Fibroblast of pulmonary artery (primary cell): ENCODE data around the gene CSHL1.
A peak's percentile ranks its signal among the peaks of the same experiment; 100 is the strongest.
"Not testable (repeated sequence)": the region's sequence is repeated elsewhere in the genome, so short reads cannot be mapped to it uniquely, and the experiment has no call there.

Experiments used
- DNase-seq: peaks from one replicate; pipeline ENCODE4 v3.0.0-alpha.2; 2010; ENCODE audit warnings: low read depth
- H3K4me3 ChIP-seq: replicated peaks from 2 replicates; pipeline ENCODE4 v1.5.1; 2011; ENCODE audit warnings: low read depth, mild to moderate bottlenecking, control low read depth, low read length, moderate library complexity
- TF ChIP-seq, protein P1 (sequence below): IDR thresholded peaks from 2 replicates; pipeline ENCODE4 v1.5.1; 2011; ENCODE audit warnings: mild to moderate bottlenecking, control low read depth, low read length, inconsistent platforms; ENCODE audit errors: missing control alignments

The CSHL1 gene

DNA sequence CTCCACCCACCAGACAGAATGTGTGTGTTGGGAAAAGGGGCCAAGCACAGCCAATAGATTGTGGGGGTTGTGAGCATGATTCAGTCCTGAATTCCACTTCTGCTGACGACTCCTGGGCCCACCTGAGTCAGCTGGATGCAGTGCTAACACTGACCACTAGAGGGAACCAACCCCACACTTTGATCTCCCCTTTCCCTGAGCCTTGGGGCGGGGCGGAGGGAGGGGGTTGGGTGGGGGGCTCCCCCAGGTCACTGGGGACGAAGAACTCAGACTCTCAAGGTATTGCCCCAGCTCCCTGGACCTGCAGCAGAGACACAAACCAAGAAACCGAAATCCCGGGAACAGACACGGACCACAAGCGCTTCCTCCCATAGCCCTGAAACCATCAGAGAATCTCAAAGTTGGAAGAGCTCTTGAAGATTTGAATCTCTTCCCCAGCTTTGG, 621 bp upstream of the CSHL1 start:
- DNase-seq: peak; percentile 30

GRCh38 chr17:63910096-63910495, 962 bp downstream of the CSHL1 start:
- no peak overlapping the region for H3K4me3 ChIP-seq
- DNase-seq: no peak
- TF ChIP-seq, protein P1, sequence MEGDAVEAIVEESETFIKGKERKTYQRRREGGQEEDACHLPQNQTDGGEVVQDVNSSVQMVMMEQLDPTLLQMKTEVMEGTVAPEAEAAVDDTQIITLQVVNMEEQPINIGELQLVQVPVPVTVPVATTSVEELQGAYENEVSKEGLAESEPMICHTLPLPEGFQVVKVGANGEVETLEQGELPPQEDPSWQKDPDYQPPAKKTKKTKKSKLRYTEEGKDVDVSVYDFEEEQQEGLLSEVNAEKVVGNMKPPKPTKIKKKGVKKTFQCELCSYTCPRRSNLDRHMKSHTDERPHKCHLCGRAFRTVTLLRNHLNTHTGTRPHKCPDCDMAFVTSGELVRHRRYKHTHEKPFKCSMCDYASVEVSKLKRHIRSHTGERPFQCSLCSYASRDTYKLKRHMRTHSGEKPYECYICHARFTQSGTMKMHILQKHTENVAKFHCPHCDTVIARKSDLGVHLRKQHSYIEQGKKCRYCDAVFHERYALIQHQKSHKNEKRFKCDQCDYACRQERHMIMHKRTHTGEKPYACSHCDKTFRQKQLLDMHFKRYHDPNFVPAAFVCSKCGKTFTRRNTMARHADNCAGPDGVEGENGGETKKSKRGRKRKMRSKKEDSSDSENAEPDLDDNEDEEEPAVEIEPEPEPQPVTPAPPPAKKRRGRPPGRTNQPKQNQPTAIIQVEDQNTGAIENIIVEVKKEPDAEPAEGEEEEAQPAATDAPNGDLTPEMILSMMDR: no peak

More for the DNA sequence above, 621 bp upstream of the CSHL1 start:
- TF ChIP-seq, protein P1: peak; percentile 62
- no peak overlapping the region for H3K4me3 ChIP-seq

- not testable (repeated sequence) for H3K4me3 ChIP-seq, DNase-seq
Measured at GRCh38 chr17:63909586-63909985, 1.5 kb downstream of the CSHL1 start.

GRCh38 chr17:63907161-63907778, 3.8 kb downstream of the CSHL1 start:
- TF ChIP-seq, protein P1: peak; percentile 12
- peak; percentile 16 for DNase-seq
- not testable (repeated sequence) for H3K4me3 ChIP-seq

DNA sequence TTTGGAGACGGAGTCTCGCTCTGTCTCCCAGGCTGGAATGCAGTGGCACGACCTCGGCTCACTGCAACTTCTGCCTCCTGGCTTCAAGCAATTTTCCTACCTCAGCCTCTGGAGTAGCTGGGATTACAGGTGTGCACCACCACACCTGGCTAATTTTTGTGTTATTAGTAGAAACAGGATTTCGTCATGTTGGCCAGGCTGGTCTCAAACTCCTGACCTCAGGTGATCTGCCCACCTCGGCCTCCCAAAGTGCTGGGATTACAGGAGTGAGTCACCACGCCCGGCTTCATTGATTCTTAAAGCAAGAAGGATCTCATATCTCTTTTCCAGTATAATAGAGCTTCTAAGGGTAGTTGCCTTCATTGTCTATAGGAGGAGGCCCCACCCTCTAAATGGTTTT, 6.3 kb downstream of the CSHL1 start:
- H3K4me3 ChIP-seq, DNase-seq: not testable (repeated sequence)

- DNase-seq: peak; percentile 18
- TF ChIP-seq, protein P1: peak; percentile 28
- not testable (repeated sequence) for H3K4me3 ChIP-seq
Measured at GRCh38 chr17:63903787-63904201, 7.3 kb downstream of the CSHL1 start.

DNA sequence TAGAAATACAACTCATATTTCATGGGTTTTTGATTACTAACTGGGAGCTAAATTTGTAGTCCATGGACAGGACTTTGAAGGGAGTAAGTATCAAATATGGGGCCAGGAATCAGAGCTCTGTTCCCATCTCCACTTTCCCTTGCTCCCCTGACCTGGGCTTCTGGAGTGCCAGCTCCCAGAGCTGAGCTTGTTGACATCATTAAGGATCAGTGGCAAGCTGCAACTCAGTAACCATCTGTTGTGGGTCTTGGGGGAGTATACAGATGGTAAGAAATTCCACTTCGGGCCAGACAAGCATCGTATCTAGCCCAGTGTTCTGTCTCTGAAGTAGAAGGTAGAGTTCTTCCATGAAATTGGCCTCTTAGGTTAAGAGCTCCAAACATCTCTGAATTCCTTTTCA, 9.1 kb downstream of the CSHL1 start:
- DNase-seq, H3K4me3 ChIP-seq: not testable (repeated sequence)

DNA sequence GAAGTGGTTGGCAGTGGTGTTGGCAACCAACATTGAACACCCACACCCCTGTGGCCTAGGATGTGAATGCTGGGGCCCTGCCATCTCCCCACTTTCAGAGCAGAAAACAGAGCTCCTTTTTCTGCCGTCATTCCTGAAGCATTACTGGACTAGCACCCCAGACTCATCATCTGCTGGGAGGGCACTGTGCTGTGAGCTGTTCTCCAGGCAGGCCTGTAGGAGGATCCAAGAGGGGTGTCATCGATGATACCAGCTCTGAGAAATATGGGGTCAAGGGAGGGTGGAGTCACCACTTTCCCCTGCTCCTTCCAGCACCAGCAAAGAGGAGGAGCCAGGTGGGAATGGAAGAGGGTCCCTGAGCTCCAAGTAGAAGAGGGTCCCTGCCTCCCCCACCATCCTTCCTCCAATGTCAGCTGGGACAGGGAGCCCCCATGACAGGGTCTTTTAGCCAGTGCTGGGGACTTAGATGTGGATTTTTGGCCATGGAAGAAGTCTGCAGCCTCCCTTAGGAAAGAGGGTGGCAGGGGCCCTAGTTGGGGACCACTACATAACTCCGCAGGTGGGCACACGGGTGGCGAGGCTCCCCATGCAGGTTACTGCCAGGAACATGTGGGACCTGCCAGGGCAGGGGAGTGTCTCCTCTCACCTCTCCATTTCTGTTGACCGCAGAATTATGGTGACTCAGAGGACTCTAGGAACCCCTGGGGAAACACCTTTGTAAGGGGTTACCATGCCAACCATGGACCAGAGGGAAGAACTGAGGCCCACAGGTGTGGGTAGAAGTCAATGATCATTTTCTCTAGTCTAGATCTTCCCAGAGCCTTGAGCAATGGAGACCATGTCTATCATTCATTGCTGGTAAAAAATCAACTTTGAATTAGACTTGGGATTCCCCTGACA, 11.9 kb downstream of the CSHL1 start:
- not testable (repeated sequence) for H3K4me3 ChIP-seq, DNase-seq

DNA sequence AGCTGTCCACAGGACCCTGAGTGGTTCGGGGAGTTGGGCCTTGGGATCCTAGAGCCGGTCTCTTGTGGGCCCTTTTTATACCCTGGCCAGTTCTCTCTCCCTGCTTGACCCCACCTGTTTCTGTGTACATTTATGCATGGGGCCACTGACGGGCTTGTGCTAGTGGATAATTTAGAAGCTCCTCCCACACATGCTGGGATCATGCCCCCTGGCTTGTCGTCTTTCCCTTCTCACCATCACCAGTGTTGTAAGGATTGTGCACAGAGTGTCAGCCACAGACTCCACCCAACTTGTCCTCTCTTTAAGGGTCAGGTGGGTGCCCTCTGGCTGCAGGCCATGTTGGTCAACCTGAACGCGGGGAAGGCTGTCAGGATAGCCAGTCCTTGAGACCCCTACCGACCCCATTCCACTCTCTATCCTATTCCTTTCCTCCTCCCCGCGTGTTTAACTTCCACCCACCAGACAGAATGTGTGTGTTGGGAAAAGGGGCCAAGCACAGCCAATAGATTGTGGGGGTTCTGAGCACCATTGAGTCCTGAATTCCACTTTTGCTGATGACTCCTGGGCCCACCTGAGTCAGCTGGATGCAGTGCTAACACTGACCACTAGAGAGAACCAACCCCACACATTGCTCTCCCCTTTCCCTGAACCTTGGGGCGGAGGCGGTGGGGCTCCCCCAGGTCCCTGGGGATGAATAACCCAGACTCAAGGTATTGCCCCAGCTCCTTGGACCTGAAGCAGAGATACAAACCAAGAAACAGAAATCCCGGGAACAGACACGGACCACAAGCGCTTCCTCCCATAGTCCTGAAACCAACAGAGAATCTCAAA, 14.3 kb downstream of the CSHL1 start, which contains the start of gene CSH1:
Gene CSH1 (minus strand): TSS at position 51 of the 831 bp plus-strand sequence. CDS start 63 bp downstream, outside the sequence.
- DNase-seq, H3K4me3 ChIP-seq: not testable (repeated sequence)

- DNase-seq, H3K4me3 ChIP-seq: not testable (repeated sequence)
Measured at GRCh38 chr17:63894821-63895220, 16.2 kb downstream of the CSHL1 start.

- not testable (repeated sequence) for H3K4me3 ChIP-seq, DNase-seq
Measured at GRCh38 chr17:63894021-63894420, 17.0 kb downstream of the CSHL1 start.
